CD4-positive, alpha-beta T cell treated with Interleukin-4 for 4 hours (primary cell): ENCODE data around the gene FOXL2NB.

ENCODE experiments used
- DNase-seq: peaks from one replicate; pipeline ENCODE4 v3.0.0-alpha.2; 2020

Gene FOXL2NB

GRCh38 chr3:138933068-138933668 is 13.8 kb upstream of the FOXL2NB start:
- no peak for DNase-seq

- no peak for DNase-seq
Measured at GRCh38 chr3:138933981-138934691, 12.9 kb upstream of the FOXL2NB start.

GRCh38 chr3:138935505-138935862 is 11.5 kb upstream of the FOXL2NB start:
- no peak for DNase-seq

GRCh38 chr3:138935863-138936740 is 10.9 kb upstream of the FOXL2NB start:
- DNase-seq = peak; percentile 60

GRCh38 chr3:138936741-138937689 is 10.0 kb upstream of the FOXL2NB start:
- DNase-seq = no peak

GRCh38 chr3:138937690-138938055 is 9.3 kb upstream of the FOXL2NB start:
- no peak for DNase-seq

- DNase-seq = no peak
Measured at GRCh38 chr3:138938056-138938876, 8.8 kb upstream of the FOXL2NB start.

- no peak for DNase-seq
Measured at GRCh38 chr3:138938877-138939560, 8.0 kb upstream of the FOXL2NB start.

- DNase-seq = no peak
Measured at GRCh38 chr3:138939561-138940241, 7.3 kb upstream of the FOXL2NB start.

GRCh38 chr3:138940446-138940845 is 6.6 kb upstream of the FOXL2NB start:
- DNase-seq = no peak

GRCh38 chr3:138941259-138941885 is 5.6 kb upstream of the FOXL2NB start:
- DNase-seq = no peak

- no peak for DNase-seq
Measured at GRCh38 chr3:138942271-138942670, 4.7 kb upstream of the FOXL2NB start.

- DNase-seq = no peak
Measured at GRCh38 chr3:138942861-138943623, 4.0 kb upstream of the FOXL2NB start.

- DNase-seq = no peak
Measured at GRCh38 chr3:138943724-138944653, 3.0 kb upstream of the FOXL2NB start.

- DNase-seq = no peak
Measured at GRCh38 chr3:138944654-138944928, 2.4 kb upstream of the FOXL2NB start.

- DNase-seq = no peak
Measured at GRCh38 chr3:138944929-138945708, 1.9 kb upstream of the FOXL2NB start.
